22Rv1 (cell line): ENCODE results near the gene KPNA6.

Source experiments
- ZFX ChIP-seq: fragments of 450-650 bp; IDR thresholded peaks from 2 replicates; pipeline ENCODE4 v1.6.1; 2017; ENCODE audit warnings: antibody characterized with exemption, borderline replicate concordance
- TF ChIP-seq, protein P1 (sequence below): fragments of 450-650 bp; IDR thresholded peaks from 2 replicates; pipeline ENCODE4 v1.5.1; 2017; ENCODE audit warnings: mild to moderate bottlenecking

DNA sequence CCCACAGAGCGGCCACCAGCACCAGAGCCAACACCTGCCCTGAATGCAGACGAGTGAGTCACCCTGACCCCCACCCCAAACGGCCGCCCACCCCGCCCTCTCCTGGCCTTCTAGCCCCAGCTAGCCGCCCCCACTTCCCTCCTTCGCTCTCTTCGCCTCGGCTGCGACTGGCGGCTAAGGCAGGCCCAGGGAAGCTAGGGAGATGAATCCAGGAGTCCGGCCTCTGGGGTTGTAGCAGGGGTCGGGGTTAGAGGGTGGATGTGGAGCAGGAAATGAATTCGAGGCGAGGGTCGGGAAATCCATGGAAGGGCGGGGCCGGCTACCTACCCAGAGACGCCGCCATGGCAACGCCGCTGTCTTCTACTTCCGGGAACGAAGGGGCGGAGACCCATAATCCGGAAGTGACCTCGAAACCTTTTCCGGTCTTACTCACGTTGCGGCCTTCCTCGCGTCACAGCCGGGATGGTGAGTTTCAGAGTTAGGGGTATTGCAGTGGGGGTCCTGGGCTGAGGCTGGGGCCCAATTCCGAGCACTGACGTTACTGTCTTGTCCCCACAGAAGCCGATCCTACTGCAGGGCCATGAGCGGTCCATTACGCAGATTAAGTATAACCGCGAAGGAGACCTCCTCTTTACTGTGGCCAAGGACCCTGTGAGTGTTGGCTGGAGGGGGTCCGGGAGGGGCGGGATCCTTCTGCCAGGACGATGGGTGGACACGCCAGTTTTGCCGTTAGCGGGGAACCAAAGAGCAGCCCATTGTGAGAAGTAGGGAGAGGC lies 114.3 kb downstream of the KPNA6 start, which contains the start of the genes EIF3I and TMEM234:
- TF ChIP-seq, protein P1, sequence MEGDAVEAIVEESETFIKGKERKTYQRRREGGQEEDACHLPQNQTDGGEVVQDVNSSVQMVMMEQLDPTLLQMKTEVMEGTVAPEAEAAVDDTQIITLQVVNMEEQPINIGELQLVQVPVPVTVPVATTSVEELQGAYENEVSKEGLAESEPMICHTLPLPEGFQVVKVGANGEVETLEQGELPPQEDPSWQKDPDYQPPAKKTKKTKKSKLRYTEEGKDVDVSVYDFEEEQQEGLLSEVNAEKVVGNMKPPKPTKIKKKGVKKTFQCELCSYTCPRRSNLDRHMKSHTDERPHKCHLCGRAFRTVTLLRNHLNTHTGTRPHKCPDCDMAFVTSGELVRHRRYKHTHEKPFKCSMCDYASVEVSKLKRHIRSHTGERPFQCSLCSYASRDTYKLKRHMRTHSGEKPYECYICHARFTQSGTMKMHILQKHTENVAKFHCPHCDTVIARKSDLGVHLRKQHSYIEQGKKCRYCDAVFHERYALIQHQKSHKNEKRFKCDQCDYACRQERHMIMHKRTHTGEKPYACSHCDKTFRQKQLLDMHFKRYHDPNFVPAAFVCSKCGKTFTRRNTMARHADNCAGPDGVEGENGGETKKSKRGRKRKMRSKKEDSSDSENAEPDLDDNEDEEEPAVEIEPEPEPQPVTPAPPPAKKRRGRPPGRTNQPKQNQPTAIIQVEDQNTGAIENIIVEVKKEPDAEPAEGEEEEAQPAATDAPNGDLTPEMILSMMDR, result no peak
- TF ChIP-seq ZFX, result no peak
